Thyroid gland (tissue), 4 donors: Measurements from ENCODE around the gene SMCO2.

Source experiments
- POLR2A ChIP-seq, 2 donors: fragments of 450-650 bp; IDR thresholded peaks; one replicate each; pipeline ENCODE4 v1.6.1; 2017; ENCODE audit warnings: antibody characterized with exemption in 2 of 2, mild to moderate bottlenecking in 2 of 2, moderate library complexity in 1 of 2
- TF ChIP-seq, protein P1 (sequence below), 6 experiments: fragments of 200-600 bp in 3 of 6; fragments of 450-650 bp in 3 of 6; sonication (generic) in 3 of 6; IDR thresholded peaks; one replicate each; pipeline ENCODE4 v1.5.1; 2016 to 2019; ENCODE audit warnings: antibody characterized with exemption in 6 of 6, mild to moderate bottlenecking in 2 of 6, inconsistent platforms in 1 of 6, moderate library complexity in 1 of 6

DNA sequence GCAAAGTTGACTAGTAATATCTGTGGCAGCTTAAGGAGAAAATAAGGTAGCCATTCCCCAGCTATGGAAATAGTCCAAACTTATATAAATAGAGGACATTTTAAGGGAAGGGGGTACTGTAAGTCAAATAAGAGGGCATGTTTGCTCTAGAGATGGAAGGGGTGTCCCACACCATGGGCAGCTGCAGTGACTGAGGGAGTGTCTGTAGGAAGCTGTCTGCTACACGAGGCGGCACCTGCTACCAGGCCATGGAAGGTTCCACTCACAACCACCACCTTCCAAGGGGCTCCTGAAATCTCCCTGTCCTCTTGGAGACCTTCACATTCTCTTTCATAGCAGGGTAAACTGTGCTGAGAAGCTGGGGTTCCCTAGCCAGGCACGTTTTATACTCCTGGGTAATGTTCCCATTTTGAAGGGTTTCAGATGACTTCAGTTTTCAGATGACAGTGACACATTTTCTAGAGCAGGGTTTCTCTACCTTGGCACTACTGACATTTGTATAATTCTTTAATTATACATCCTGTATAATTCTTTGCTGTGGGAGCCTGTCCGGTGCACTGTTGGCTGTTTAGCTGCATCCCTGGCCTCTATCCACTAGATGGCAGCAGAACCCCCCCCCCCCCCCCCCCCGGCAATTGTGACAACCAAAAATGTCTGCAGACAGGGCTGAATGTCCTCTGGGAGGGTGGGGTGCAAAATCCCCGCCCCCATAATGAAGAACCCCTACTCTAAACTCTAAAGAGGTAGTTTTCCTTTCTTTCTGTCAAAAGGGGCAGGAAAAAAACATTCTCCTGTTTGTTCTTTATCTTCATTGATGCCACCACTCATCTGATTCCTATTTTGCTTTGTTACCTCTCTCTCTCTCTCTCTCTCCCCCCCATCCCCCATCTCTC is 11.6 kb upstream of the SMCO2 start:
- TF ChIP-seq, protein P1, sequence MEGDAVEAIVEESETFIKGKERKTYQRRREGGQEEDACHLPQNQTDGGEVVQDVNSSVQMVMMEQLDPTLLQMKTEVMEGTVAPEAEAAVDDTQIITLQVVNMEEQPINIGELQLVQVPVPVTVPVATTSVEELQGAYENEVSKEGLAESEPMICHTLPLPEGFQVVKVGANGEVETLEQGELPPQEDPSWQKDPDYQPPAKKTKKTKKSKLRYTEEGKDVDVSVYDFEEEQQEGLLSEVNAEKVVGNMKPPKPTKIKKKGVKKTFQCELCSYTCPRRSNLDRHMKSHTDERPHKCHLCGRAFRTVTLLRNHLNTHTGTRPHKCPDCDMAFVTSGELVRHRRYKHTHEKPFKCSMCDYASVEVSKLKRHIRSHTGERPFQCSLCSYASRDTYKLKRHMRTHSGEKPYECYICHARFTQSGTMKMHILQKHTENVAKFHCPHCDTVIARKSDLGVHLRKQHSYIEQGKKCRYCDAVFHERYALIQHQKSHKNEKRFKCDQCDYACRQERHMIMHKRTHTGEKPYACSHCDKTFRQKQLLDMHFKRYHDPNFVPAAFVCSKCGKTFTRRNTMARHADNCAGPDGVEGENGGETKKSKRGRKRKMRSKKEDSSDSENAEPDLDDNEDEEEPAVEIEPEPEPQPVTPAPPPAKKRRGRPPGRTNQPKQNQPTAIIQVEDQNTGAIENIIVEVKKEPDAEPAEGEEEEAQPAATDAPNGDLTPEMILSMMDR (IDR thresholded peaks at IDR 0.05): peak in 4 of 6 experiments; percentile 26 to 78 (median 45)
- TF ChIP-seq POLR2A (IDR thresholded peaks at IDR 0.05): no peak
